HG02798 (cell line): ENCODE results near the gene HS3ST3B1.

Experiments used
- ATAC-seq: cut with Tn5 transposase; IDR thresholded peaks from one replicate; pipeline ENCODE4 v1.9.1; 2021; ENCODE audit warnings: mild to moderate bottlenecking; ENCODE audit not compliant: unreplicated experiment, poor library complexity

Gene HS3ST3B1

DNA sequence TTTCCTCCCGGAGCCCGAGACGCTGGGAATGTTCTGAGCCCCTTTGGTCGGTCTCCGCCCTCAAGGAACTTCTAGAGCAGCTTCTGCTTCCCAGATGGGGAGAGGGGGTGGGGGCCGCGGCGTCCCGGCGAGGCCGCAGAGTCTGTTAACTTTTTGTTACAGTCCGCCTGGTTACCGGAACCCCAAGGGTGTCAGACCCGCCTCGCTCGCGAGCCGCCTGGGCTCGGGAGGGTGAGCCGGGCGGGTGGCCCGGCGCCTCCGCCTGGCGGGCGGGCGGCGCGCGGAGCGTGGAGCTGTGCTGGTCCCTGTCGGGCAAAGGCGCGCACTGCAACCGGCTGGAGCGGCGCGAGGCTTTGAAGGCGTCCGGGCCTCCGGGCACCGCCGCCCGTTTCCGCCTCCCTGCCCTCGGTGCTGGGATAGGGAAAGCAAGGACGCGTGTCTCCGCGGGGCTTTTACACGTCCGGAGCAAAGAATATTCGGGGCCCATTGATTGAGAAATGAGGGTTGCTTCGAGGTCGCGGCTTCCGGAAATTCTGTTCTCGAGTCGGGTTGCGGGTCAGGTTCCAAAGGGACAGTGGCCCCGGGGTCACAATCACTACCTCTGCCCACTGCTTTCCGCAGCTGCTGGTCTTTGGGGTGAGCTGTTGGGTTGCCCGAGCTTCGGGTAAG is 1.7 kb downstream of the HS3ST3B1 start:
- ATAC-seq: peak; percentile 79

DNA sequence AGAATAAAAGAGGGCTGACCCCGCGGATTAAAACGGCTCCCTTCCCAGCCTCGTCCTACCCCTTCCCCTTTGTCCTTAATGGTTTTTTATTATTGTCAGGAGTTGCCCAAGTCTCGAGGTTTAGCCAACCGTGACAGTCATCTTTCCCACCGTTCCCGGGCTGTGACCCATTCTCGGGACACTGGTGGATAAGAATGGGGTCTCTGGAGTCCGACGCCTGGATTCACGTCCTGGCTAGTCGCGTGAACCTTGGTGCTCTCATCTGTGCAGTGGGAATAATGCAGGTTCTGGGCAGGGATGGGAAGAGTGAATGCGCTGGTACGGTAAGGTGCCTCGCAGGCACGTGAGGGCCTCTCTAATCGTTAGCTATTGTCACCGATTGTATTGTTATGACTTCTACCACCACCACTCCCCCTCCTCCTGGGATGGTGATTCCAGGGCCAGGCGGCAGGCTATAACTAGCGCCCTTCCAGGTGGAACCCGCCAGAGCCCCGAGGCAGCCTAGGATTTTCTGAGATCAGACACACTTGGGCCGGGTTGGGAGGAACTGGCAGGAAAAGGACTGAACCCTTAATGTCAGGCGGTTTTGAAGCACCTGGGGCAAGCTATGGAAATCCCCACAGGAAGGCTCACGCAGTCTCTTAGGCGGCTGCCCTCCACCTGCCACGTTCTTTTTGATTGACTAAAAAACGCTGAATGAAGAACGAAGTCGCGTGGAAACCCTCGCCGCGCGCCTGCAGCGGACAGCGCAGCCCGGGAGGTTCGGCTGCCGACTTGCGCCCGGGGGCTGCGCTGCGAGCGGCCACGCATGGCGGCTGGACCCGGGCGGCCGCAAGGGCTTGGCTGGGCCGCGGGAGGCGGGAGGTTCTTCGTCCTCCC is 2.7 kb downstream of the HS3ST3B1 start:
- no peak for ATAC-seq

DNA sequence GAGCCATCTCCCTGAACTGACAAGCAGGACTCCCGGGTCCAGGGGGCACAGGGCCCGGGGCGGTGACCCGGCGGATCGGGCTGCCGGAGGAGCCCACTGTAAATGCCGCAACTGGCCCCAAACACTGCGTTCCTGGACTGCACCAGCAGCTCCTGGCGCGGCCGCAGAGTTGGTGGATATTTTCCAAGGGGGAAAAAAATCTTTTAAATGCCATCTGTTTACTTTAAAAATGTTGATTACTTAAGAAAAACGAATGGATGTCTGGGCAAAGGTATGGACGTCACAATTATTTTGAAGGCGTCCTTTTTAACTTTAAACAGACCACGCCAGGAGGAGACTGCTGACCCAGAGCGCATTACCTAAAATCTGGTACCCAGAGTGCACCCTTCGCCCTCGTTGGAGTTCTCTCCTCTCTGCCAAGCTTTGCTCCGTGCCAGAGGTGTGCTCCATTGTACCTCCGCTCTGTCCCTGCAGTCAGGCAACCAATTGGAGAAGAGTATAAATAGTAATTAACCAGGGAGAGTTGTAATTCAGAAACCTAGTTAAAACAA is 3.4 kb downstream of the HS3ST3B1 start:
- ATAC-seq: no peak

DNA sequence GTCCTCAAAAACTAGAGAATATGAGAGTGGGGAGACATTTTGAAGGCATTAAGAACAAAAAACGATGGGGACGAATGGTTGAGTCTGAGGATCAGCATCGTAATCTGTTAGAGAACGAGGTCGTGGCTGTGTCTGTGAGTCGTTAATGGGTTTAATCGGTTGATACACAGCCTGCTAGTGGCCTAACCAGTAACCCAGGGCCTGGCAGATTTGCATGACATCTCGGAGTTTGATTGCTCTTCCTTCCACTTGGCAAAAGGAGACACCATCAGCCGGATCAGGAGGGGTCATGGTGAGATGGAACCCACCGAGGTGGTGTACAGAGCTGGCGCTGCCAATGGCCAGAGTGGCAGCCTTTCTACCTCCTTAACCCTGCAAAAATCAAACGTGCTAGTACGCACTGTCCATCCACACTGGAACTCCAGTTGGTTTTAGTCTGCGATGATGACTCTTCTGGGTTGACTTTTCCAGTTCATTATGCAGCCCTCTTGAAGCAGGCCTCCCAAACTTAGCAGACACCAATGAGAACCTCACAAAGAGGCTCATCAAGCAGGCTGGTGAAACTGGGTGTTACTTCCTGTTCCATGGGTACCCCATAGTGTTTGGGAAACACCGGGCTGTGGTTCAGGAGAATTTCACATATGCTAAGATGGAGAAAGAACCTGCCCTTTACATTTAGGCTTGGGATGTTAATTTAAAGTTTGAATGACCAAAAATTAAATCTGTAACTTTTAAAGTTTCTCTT is 4.1 kb downstream of the HS3ST3B1 start:
- ATAC-seq: no peak

DNA sequence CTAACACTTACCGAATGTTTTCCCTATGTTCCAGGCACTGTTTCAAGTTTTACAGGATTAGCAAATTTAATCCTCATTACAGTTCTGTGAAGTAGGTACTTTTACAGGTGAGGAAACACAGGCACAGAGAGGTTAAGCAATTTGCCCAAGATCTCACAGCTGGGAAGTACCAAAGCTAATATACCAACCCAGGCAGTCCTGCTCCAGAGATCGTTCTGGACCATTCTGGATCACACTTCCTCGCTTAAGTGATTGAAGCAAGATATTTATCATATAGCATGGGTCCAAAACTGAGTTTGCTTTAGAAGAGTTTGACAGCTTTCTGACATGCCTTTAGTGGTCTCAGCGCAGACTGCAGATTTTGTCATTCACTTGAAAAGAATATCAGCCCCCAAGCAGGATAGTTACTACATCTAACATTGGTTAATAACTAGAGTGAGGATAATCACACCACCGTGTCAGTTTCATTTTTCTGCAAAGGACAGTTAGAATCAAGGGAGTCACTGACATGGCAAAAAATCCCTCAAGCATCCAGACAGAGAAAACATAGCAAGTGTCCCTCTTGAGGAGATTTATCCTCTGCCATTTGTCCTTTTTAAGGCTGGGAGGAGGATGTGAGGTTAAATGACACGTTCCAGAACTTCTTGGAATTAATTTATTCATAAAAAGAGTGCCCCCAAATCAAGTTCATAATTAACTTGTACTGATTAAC is 5.1 kb downstream of the HS3ST3B1 start:
- ATAC-seq: no peak

DNA sequence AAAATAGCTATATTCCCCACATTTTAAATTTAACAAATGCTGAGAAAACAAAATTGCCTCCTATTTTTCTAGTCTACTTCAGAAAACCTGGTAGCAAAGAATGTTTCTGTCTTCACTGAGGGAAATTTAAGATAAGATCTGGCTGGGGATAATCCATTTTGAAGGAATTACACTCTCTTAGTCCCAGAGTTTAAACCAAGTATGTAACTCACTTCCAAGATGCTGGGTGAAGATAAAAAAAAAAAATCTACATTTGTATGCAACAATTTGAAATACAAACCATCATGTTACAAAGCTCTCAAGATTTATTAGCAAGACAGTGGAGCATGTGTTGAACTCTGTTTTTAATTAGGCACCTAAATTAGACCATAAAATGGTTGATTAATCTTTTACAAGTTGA is 5.7 kb downstream of the HS3ST3B1 start:
- no peak for ATAC-seq

DNA sequence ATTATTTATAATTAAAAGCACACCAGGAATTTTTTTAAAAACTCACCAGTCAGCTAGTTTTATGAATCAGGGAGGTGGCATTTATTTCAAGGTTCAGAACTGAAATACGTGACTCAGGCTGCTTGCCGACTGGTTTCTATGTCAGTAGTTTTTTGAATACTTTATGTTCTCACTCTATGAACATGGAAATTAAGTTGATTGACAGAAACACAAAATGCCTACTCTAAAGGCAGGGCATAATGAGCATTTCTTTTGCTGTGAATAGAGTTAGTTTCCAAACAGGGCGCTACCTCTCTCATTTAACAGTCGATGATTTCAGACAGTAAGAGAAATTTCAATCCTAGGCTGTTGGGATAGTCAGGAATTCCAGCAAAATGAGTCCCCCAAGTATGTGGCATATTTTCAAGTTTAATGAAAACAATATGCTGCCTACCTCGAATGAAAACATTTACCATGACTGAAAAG is 6.7 kb downstream of the HS3ST3B1 start:
- no peak for ATAC-seq

DNA sequence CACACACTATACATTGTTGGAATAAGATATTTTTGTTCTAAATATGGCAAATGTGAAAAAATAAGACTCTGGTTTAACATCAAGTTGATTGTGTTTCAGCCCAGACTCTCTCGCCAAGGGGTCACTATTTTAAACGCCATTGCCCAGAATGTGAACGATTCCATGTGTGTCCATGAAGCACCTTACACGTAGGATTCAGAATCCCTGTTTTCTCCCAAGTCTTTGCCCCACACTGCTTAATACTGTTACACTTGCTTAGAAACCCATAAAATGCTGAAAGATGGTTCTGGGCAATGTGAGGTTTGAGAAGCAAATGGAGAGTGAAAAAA is 7.7 kb downstream of the HS3ST3B1 start:
- ATAC-seq: no peak

DNA sequence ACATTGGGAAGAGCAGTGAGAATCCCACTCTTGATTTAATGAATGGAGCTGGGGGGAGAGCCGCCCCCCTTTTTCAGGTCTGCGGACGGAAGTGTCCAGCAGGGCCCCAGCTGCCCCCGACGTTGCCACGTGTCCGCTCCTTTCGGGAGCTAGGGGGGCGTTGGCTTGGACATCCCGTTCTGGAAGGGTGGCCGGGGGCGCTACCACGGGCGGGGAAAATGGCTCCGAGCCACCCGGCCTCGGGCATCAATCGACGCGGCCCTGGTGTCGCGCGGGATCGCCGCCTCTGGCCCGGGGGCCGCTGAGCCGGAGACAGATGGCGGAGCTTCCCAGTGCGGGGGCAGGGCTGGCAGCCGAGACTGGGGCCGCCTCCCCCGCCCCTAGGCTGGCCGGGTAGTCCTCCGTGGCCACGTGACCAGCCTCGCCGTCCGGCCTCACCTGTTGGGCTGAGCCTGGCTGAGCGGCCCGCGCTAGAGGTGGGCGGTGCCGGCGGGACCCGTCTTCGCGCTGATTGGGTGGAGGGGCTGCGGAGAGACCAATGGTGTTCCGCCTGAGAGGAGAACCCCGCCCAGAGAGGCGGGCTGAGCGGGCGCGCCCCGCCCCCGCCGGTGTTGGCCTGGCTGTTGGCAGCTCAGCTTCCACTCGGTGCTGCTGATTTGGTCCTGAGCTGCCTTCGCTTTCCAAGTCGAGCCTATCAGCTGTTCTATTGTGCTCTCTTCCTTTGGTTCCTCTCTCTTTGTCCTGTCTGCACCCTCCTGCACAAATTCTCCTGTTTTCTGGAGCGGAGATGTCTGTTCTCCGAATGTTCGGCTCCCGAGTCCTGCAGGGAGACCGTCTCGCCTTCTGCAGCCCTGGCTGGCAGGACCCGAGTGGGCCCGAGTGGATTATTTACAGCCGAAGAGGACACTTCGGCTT is 8.3 kb downstream of the HS3ST3B1 start:
- no peak for ATAC-seq

DNA sequence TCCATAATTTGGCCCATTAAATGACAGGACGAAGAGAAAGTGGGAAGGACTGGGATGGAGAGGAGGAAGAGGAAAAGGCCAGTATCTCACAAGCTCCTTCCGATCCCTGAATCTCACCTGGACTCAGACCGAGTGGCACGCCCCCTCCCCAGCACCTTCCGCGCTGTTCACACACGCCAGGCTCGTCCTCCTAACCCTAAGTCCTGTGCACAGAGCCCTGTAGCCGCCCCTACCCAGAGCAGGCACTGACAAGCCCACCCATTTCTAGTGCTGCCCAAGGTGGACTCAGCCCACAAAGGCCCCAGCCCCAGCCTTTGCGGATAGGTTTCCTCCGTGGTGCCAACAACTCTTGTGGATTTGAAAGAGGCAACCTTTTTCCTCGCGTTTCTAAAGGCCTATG is 9.2 kb downstream of the HS3ST3B1 start:
- no peak for ATAC-seq

DNA sequence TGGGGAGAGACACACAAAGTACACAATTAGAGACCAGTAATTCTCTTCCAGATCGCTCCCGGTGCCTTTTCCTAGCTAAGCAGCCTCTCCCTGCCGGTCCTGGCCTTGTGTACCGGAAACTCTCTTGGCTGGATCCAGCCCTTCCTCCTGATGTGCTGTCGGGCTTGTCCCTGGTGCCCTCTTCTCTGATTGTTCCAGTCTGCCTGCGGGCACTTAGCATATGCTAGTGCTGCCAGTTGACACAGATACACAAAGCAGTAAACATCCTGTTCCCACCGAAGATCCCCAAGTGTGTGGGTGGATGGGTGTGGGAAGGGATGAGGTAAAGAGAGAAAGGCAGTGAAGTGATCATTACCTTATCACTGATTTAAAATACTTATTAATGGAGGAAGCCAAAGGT is 9.7 kb downstream of the HS3ST3B1 start:
- no peak for ATAC-seq

DNA sequence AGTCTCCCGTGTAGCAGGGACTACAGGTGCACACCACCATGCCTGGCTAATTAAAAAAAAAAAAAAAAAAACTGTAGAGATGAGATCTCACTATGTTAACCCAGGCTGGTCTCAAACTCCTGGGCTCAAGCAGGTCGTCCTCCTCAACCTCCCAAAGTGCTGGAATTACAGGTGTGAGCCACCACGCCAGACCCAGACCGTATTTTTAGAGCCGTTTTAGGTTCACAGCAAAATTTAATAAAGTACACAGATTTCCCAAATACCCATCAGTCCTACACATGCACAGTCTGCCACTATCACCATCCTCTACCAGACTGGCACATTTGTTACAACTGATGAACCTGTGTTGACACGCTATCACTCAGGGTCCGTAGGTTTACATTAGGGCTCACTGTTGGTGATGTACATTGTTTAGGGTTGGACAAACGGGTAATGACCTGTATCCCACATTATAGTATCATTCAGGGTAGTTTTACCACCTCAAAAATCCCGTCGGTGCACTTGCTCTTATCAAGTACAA is 10.4 kb downstream of the HS3ST3B1 start:
- no peak for ATAC-seq

DNA sequence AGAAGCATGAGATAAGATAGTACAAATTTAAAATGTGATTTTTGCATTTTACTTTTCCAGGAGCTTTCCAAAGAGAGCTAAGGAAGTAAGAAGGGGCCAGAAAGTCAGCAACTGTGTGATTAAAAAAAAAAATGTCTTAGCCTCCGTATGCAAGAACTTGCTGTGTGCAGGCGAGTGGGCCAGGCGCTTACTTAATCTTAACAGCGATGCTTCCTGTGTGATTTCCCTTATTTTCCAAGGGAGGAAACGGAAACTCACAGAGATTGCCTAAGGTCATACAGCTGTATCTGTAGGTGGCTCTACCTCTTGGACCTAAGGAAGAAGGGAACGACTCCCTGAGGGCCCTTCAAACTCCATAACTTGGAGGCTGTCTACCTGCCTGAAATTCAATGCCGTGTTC is 11.1 kb downstream of the HS3ST3B1 start:
- no peak for ATAC-seq

DNA sequence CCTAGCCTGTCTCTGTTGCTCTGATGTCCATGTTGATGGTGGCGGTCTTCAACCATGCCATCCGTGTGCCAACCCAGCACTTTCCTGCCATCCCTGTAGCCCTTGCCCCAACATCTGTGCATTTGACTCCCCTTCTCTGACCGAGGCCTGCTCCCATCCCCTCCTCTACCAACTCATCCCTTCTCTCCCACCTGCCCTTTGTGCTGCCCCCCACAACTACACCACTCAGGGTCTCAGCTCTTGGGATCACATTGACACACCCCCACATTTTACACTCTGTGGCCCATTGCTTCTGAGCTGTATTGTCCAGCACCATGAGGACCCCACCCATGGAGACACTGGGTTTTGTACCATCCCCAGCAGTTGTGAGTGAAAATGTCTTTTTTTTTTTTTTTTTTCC is 11.6 kb downstream of the HS3ST3B1 start:
- no peak for ATAC-seq

DNA sequence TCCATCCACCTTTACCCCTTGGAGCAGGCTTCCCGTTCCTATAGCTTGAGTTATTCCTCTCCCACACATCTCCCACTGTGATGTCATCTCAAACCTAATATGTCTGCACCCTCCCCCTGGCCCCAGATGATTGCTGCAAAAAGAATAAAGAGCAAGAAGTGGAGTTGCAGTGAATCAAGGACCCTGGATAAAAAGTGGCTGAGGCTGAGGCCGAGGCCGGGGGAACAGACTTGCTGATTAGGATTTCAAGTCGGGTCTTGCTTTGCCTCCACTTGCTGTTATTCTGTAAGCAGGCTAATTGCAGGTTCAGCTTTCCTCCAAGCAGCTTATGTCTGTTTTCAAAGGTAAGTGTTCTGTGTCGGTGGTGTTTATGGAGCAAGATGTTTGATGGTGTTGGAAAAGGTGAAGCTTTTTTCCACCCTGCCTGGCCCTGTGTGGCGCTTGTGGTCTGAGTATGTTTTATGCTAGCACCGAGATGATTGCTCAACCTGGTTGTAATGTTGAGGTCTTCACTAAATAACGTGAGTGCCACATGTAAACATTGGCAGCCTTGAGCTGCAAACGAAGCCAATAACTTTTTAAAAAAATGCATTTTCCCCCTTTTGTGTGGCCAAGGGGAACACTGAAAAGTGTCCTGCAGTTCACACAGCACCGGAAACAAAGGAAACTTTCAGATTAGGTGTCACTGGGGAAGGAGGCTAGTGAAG is 15.4 kb downstream of the HS3ST3B1 start:
- ATAC-seq: no peak

DNA sequence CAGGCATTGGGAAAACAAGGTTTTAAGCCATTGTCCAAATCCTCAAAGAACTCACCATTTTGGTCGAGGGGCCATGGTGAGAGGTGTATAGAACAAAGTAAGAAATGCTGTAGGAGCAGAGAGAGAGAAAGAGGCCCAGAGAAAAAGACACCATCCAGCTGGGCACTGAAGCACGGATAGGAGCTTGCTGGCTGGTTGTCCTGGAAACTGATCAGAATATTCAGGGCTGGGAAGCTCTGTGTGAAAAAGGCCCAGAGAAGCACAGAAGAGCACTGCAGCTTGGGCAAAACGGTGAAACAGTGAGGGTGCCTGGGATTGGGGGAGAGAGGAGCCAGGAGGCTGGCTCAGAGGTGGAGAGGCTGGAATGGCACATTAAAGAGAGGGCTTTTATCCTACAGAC is 16.5 kb downstream of the HS3ST3B1 start:
- ATAC-seq: no peak

DNA sequence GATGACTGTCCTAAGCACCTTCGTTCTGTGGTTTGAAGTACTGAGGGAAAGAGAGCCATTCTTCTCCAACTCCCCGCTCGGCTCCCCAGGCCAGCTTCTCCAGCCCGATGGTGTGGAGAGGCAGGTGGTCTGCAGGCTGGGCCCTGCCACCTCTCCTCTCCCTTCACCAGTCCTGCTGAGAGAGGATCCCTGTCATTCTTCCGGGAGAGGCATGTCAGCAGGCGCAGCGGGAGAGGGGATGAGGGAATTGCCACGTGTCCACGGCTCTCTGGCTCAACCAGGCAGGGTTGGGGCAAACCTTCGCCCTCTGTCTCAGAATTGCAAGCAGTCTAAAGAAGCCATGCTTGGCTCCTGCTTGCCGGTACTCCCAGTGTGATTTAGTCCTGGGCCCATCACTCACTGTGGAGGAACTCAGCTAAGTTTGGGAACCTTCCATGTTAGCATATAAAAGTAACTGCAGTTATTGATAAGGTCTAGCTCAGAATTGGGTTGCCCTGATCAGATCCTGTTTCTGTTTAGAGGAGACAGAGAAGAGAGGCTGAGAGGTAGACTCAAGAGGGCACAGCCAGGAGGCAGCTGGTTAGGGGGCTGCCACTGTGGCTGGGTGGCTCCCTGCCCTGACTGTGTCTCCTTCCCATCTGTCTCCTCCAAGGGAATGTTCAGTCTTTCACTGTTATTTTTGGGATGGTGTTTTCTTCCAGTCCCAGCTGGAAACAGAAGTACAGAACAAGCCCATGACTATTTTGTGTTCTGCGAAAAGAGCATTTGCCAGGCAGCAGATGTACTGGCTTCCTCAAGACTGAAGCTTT is 17.4 kb downstream of the HS3ST3B1 start:
- no peak for ATAC-seq

DNA sequence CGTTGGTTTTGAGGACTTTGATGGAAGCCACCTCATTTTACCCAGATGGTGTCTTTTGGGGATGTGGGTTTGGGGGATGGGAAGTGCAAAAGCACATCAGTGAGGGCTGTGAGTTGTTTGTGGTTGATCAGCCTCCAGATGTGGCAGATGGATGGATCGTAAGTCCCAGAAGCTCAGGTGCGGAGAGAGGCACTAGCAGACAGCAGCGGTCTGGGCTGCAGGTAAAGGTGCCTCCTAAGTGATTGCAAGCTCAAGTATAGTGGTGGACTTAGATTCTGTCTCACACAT is 18.0 kb downstream of the HS3ST3B1 start:
- no peak for ATAC-seq
